ENCODE results near the gene CEP104. TPM values are rescaled to one million over a fixed set of nuclear protein-coding genes. Genes with fewer than 3 reads are reported as not detected.

CEP104 gene
- total RNA-seq, 1 experiment from 2014 or later: 74.1 TPM

GRCh38 chr1:3774276-3774945 is 82.6 kb downstream of the CEP104 start:
- TF ChIP-seq CTCF (IDR thresholded peaks at IDR 0.05; ENCODE audit: unreplicated experiment): no peak

DNA sequence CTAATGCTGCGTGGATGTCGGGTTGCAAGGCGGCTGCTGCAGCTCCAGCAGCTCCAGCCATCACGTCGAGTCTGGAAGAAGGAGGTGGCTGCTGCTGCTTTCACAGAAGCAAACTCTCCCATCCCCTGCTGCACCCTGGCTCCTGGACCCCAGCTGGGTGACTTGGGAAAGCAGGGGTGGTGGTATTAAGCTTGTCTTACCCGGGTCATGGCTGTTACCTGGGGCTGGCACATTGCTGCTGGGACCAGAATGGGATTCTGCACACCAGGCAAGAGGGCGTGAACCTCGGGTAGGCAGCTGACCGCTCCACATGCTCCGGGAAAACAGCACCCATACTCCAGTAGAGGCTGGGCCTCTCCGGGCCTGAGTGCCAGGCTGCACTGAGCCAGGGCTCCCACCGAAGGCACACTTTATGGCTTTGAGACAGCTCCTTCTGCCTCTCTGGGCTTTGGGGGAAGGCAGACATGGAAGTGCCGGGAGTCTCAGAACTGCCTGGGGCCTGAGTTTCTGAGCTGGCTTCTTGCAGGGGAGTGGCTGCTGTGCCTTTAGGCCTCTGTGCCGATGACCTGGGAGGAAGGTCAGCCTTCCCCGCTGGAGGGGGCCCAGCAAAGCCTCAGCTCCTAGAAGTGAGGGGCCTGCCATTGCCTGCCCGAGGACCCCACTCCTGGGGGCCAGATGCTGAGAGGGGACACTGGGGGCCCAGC is 83.3 kb downstream of the CEP104 start:
- BruUV-seq (replicated peaks): no TSS peak
- Mint-ChIP-seq H3K9me3 (ENCODE audit: unreplicated experiment) (no peaks in the 10 kb centered on the region), H3K4me1 (ENCODE audit: insufficient read depth, unreplicated experiment) (no peaks in the 10 kb centered on the region), H3K36me3 (ENCODE audit: insufficient read depth, unreplicated experiment) (no peaks in the 10 kb centered on the region), H3K4me3 (ENCODE audit: unreplicated experiment) (peak overlapping the region; percentile 62), H3K27me3 (ENCODE audit: insufficient read depth, unreplicated experiment) (no peaks in the 10 kb centered on the region), H3K27ac (ENCODE audit: low read depth, unreplicated experiment) (no peak overlapping the region)
- CTCF ChIA-PET: interaction anchor here (0.9 kb wide), 1 partner anchor 20 kb away, joined by 5 read pairs; no protein-coding TSS in a partner anchor
- POLR2A ChIA-PET: interaction anchor here (0.8 to 1.5 kb wide), 2 partner anchors 20 to 23 kb away, joined by 3 to 8 read pairs; partner anchors contain the start of gene LRRC47
- TF ChIP-seq CTCF (IDR thresholded peaks at IDR 0.05; ENCODE audit: unreplicated experiment): no peak
- no peak for DNase-seq (ENCODE audit: unreplicated experiment)
- intact Hi-C loops (cut with micrococcal nuclease): no loop called here

More at GRCh38 chr1:3774276-3774945, 82.6 kb downstream of the CEP104 start:
- intact Hi-C loops (cut with micrococcal nuclease): no loop called here
- H3K27me3 Mint-ChIP-seq (ENCODE audit: insufficient read depth, unreplicated experiment): no peaks in the 10 kb centered on the region
- DNase-seq (ENCODE audit: unreplicated experiment): no peak
- H3K4me3 Mint-ChIP-seq (ENCODE audit: unreplicated experiment): no peak overlapping the region
- ChIA-PET POLR2A (interaction anchor here (0.6 to 1.9 kb wide), 4 partner anchors 19 to 118 kb away, joined by 3 to 8 read pairs (median 6); partner anchors contain the start of gene LRRC47), CTCF (interaction anchor here (0.5 to 0.9 kb wide), 2 partner anchors 19 to 331 kb away, joined by 3 to 5 read pairs; no protein-coding TSS in a partner anchor)
- BruUV-seq (replicated peaks): no TSS peak
- no peak overlapping the region for H3K27ac Mint-ChIP-seq (ENCODE audit: low read depth, unreplicated experiment)
- no peaks in the 10 kb centered on the region for H3K9me3 Mint-ChIP-seq (ENCODE audit: unreplicated experiment)
- no peaks in the 10 kb centered on the region for H3K4me1 Mint-ChIP-seq (ENCODE audit: insufficient read depth, unreplicated experiment)
- H3K36me3 Mint-ChIP-seq (ENCODE audit: insufficient read depth, unreplicated experiment): peaks cover 6% of the 10 kb centered on the region

GRCh38 chr1:3772715-3773571 is 84.1 kb downstream of the CEP104 start, which contains the start of gene SMIM1:
TSS of gene SMIM1 (plus strand) at chr1:3772749. CDS start at chr1:3775374, 2,625 bp downstream.
- POLR2A ChIA-PET: interaction anchor here (1.5 kb wide), 1 partner anchor 24 kb away, joined by 8 read pairs; the partner anchor contains the start of gene LRRC47
- BruUV-seq (replicated peaks): no TSS peak
- Mint-ChIP-seq H3K4me1 (ENCODE audit: insufficient read depth, unreplicated experiment) (no peaks in the 10 kb centered on the region), H3K4me3 (ENCODE audit: unreplicated experiment) (peak within 1 kb of the TSS; percentile 62), H3K9me3 (ENCODE audit: unreplicated experiment) (no peaks in the 10 kb centered on the region), H3K27me3 (ENCODE audit: insufficient read depth, unreplicated experiment) (no peaks in the 10 kb centered on the region), H3K27ac (ENCODE audit: low read depth, unreplicated experiment) (no peak within 1 kb of the TSS), H3K36me3 (ENCODE audit: insufficient read depth, unreplicated experiment) (no peaks in the 10 kb centered on the region)
- TF ChIP-seq CTCF (IDR thresholded peaks at IDR 0.05; ENCODE audit: unreplicated experiment): no peak
- DNase-seq (ENCODE audit: unreplicated experiment): no peak
- intact Hi-C loops (cut with micrococcal nuclease): no loop called here
- CTCF ChIA-PET: no interaction called here

All from MCF 10A (cell line).